K562 (cell line): ENCODE measurements around the gene DNAJB12. TPM values are rescaled to one million over a fixed set of nuclear protein-coding genes. Genes with fewer than 3 reads are reported as not detected.

Experiments used
- AFF1 ChIP-seq, 2 experiments: fragments of 450-650 bp; IDR thresholded peaks; 2 replicates each; pipeline ENCODE4 v1.6.1; 2018; ENCODE audit warnings: mild to moderate bottlenecking in 2 of 2, low read depth in 1 of 2; ENCODE audit not compliant: partially characterized antibody in 2 of 2
- CTBP1 ChIP-seq: fragments of 450-650 bp; IDR thresholded peaks from 2 replicates; pipeline ENCODE4 v1.6.1; 2016; ENCODE audit warnings: borderline replicate concordance
- DNMT1 ChIP-seq: fragments of 450-650 bp; IDR thresholded peaks from 2 replicates; pipeline ENCODE4 v1.6.1; 2016; ENCODE audit warnings: antibody characterized with exemption, mild to moderate bottlenecking
- E2F3 ChIP-seq: fragments of 250-450 bp; sonication (Bioruptor Pico); IDR thresholded peaks from 2 replicates; pipeline ENCODE4 v1.4.0; 2020; ENCODE audit warnings: mild to moderate bottlenecking
- ILF3 ChIP-seq: fragments of 450-650 bp; IDR thresholded peaks from 2 replicates; pipeline ENCODE4 v1.6.1; 2018; ENCODE audit warnings: antibody characterized with exemption, mild to moderate bottlenecking, moderate library complexity, borderline replicate concordance
- MAFK ChIP-seq: IDR thresholded peaks from 2 replicates; pipeline ENCODE4 v1.6.1; 2011; ENCODE audit warnings: low read length, improper control_type of control experiment
- NFRKB ChIP-seq: fragments of 450-650 bp; IDR thresholded peaks from 2 replicates; pipeline ENCODE4 v1.6.1; 2016; ENCODE audit warnings: low read depth
- NKRF ChIP-seq: fragments of 450-650 bp; IDR thresholded peaks from 2 replicates; pipeline ENCODE4 v1.6.1; 2016; ENCODE audit warnings: borderline replicate concordance
- PCBP1 ChIP-seq: fragments of 200-400 bp; formaldehyde crosslinking; IDR thresholded peaks from 2 replicates; pipeline ENCODE4 v1.6.1; 2018; ENCODE audit warnings: mild to moderate bottlenecking, low read depth, low read length; ENCODE audit not compliant: poor library complexity, severe bottlenecking
- PYGO2 ChIP-seq: fragments of 450-650 bp; IDR thresholded peaks from 2 replicates; pipeline ENCODE4 v1.6.1; 2016; ENCODE audit warnings: mild to moderate bottlenecking, missing genetic modification characterization, moderate library complexity, missing compliant biosample characterization
- RCOR1 ChIP-seq, 2 experiments: IDR thresholded peaks; 2 replicates each; pipeline ENCODE4 v1.6.1; 2012; ENCODE audit warnings: low read depth in 2 of 2, low read length in 2 of 2, borderline replicate concordance in 1 of 2, improper control_type of control experiment in 1 of 2
- SAFB2 ChIP-seq: fragments of 200-400 bp; formaldehyde crosslinking; IDR thresholded peaks from 2 replicates; pipeline ENCODE4 v1.6.1; 2018; ENCODE audit warnings: borderline replicate concordance, low read length, low read depth, moderate library complexity; ENCODE audit not compliant: severe bottlenecking
- SREBF1 ChIP-seq: fragments of 150-350 bp; IDR thresholded peaks from 2 replicates; pipeline ENCODE4 v1.6.1; 2014; ENCODE audit warnings: antibody characterized with exemption, low read depth, low read length, borderline replicate concordance
- TRIM25 ChIP-seq: fragments of 450-650 bp; IDR thresholded peaks from 2 replicates; pipeline ENCODE4 v1.7.0; 2016; ENCODE audit warnings: borderline replicate concordance
- ZNF184 ChIP-seq: sonication (generic); formaldehyde crosslinking; IDR thresholded peaks from 2 replicates; pipeline ENCODE4 v1.5.0; 2020; ENCODE audit warnings: missing genetic modification reagents
- ZNF3 ChIP-seq: fragments of 250-450 bp; sonication (Bioruptor Pico); IDR thresholded peaks from 2 replicates; pipeline ENCODE4 v1.5.0; 2021; ENCODE audit warnings: mild to moderate bottlenecking, moderate library complexity
- ZNF395 ChIP-seq: fragments of 200-800 bp; sonication (Bioruptor generic); IDR thresholded peaks from 2 replicates; pipeline ENCODE4 v1.6.1; 2017; ENCODE audit warnings: missing genetic modification characterization, missing compliant biosample characterization
- ZNF707 ChIP-seq: fragments of 250-450 bp; sonication (Bioruptor Pico); conservative IDR thresholded peaks from 2 replicates; pipeline ENCODE4 v1.8.0; 2022; ENCODE audit warnings: inconsistent platforms, mild to moderate bottlenecking, moderate library complexity
- polyA plus RNA-seq, 8 experiments: library from polyadenylated mRNA; depleted of rRNA in 4 of 8; stranded (reverse) in 5 of 8; unstranded in 3 of 8; fragments of >200 nt; fragmentation: Nextera tagmentation in 2 of 8; fragmentation: Illumina TruSeq in 1 of 8; extraction: Ambion mirVana in 2 of 8; extraction: Trizol in 1 of 8; gene quantifications; 2 replicates each; pipeline versions ENCODE4 v1.2.1 to v1.2.3, GENCODE V29; 2011 to 2014; ENCODE audit warnings: inconsistent platforms in 1 of 8, missing spikeins in 1 of 8
- total RNA-seq, 7 experiments: library from RNA; depleted of rRNA in 6 of 7; stranded (reverse); fragments of >200 nt in 6 of 7; fragmentation: Illumina TruSeq in 2 of 7; extraction: Trizol in 2 of 7; gene quantifications; 2 replicates each; pipeline versions ENCODE4 v1.2.1 to v1.2.3, GENCODE V29; 2011 to 2021; ENCODE audit warnings: low replicate concordance in 1 of 7

DNAJB12 gene
- total and polyA plus RNA-seq, 9 of the 15 experiments (the other 6 are each of a cell fraction or from before 2014, with no cell fraction given) = 3.5 to 31.5 (median 20.3) TPM

- TF ChIP-seq TRIM25 (no peak), PYGO2 (tag) (peak; percentile 47; the same call in 1 of the 2 replicates), SAFB2 (no peak), AFF1 (IDR thresholded peaks at IDR 0.05; ENCODE audit: low read depth in 1 of 2, partially characterized antibody in 2 of 2) (no peak), ILF3 (no peak), ZNF3 (CRISPR knock-in tag) (no peak), ZNF395 (CRISPR knock-in tag) (peak; percentile 90), ZNF184 (CRISPR knock-in tag) (no peak), NFRKB (peak; percentile 49; the same call in 1 of the 2 replicates), DNMT1 (no peak), CTBP1 (peak; percentile 83), SREBF1 (no peak), MAFK (peak; percentile 21; the same call in 1 of the 2 replicates), NKRF (no peak), PCBP1 (no peak), E2F3 (peak; percentile 80), RCOR1 (IDR thresholded peaks at IDR 0.05; ENCODE audit: borderline replicate concordance in 1 of 2, low read depth in 2 of 2, low read length in 2 of 2) (peak in 1 of 2 experiments; percentile 88; a peak in 2 of 4 replicates), ZNF707 (CRISPR knock-in tag) (no peak)
These were observed 37.8 kb downstream of the DNAJB12 start (continued) for GRCh38 chr10:72316748-72317435.
